Hypothalamus (tissue), 51 donors: ENCODE measurements around the gene ARID3A.

Experiments used
- DNase-seq, 51 donors: peaks; one replicate each; lab custom pipeline; 2025; lab: John Stamatoyannopoulos, UW

Gene ARID3A

GRCh38 chr19:907183-907853 lies 18.5 kb upstream of the ARID3A start:
- no peak for DNase-seq

GRCh38 chr19:911197-912033 lies 14.4 kb upstream of the ARID3A start:
- DNase-seq: no peak

GRCh38 chr19:912181-913079 lies 13.4 kb upstream of the ARID3A start:
- DNase-seq: no peak

- DNase-seq: peak in 48 of 51 donors; percentile 23 to 87 (median 63)
These were observed 12.6 kb upstream of the ARID3A start, which contains the start of gene R3HDM4 for GRCh38 chr19:913080-913748. Gene R3HDM4 (minus strand): TSS chr19:913219. CDS start chr19:913157, 62 bp downstream.

- peak in 1 of 51 donors; percentile 9 for DNase-seq
These were observed 9.1 kb upstream of the ARID3A start for GRCh38 chr19:916645-917322.

GRCh38 chr19:917323-918151 lies 8.3 kb upstream of the ARID3A start, which contains the start of gene KISS1R:
Gene KISS1R (plus strand): TSS chr19:917333. CDS start chr19:917503, 170 bp downstream.
- DNase-seq: peak in 1 of 51 donors; percentile 13

GRCh38 chr19:918152-918437 lies 7.7 kb upstream of the ARID3A start:
- no peak for DNase-seq

GRCh38 chr19:918481-919198 lies 7.2 kb upstream of the ARID3A start:
- DNase-seq: no peak

- no peak for DNase-seq
These were observed 6.4 kb upstream of the ARID3A start for GRCh38 chr19:919199-920050.

GRCh38 chr19:920051-920864 lies 5.6 kb upstream of the ARID3A start:
- DNase-seq: peak in 4 of 51 donors; percentile 14 to 27 (median 18)

GRCh38 chr19:924553-925086 lies 1.2 kb upstream of the ARID3A start:
- DNase-seq: no peak

GRCh38 chr19:925087-925525 lies 729 bp upstream of the ARID3A start:
- peak in 10 of 51 donors; percentile 47 to 90 (median 70) for DNase-seq

- DNase-seq: no peak
These were observed 421 bp downstream of the ARID3A start for GRCh38 chr19:926323-926588.

- peak in 9 of 51 donors; percentile 11 to 36 (median 16) for DNase-seq
These were observed 935 bp downstream of the ARID3A start for GRCh38 chr19:926589-927350.

- no peak for DNase-seq
These were observed 1.5 kb downstream of the ARID3A start for GRCh38 chr19:927351-927779.
